ENCODE results near the gene PAXIP1. TPM values are rescaled to one million over a fixed set of nuclear protein-coding genes. Genes with fewer than 3 reads are reported as not detected.

The PAXIP1 gene, protein sequence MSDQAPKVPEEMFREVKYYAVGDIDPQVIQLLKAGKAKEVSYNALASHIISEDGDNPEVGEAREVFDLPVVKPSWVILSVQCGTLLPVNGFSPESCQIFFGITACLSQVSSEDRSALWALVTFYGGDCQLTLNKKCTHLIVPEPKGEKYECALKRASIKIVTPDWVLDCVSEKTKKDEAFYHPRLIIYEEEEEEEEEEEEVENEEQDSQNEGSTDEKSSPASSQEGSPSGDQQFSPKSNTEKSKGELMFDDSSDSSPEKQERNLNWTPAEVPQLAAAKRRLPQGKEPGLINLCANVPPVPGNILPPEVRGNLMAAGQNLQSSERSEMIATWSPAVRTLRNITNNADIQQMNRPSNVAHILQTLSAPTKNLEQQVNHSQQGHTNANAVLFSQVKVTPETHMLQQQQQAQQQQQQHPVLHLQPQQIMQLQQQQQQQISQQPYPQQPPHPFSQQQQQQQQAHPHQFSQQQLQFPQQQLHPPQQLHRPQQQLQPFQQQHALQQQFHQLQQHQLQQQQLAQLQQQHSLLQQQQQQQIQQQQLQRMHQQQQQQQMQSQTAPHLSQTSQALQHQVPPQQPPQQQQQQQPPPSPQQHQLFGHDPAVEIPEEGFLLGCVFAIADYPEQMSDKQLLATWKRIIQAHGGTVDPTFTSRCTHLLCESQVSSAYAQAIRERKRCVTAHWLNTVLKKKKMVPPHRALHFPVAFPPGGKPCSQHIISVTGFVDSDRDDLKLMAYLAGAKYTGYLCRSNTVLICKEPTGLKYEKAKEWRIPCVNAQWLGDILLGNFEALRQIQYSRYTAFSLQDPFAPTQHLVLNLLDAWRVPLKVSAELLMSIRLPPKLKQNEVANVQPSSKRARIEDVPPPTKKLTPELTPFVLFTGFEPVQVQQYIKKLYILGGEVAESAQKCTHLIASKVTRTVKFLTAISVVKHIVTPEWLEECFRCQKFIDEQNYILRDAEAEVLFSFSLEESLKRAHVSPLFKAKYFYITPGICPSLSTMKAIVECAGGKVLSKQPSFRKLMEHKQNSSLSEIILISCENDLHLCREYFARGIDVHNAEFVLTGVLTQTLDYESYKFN
- 4.5 and 7.9 TPM in 2 replicates for total RNA-seq

DNA sequence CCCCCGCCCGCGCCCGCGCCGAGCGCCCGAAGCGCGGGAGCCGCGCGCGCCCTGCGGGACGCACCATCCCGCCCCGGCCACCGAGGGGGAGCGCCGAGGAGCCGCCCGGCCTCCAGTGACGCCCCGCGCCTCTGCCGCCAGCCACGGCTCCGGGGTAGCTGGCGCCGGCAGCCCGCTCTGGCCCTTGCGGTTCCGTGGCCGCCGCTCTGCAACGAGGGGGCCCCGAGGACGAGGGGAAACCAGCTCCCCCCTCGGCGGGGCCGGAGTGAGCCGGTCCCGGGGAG is at the start of gene PAXIP1:
Gene PAXIP1 (minus strand): TSS at position 33 of the 284 bp plus-strand sequence. CDS start 195 bp downstream, outside the sequence.

Other genes starting within 250 kb of the PAXIP1 start
- not detected in 2 replicates for gene HTR5A, start 67.2 kb upstream of the PAXIP1 start, total RNA-seq

All from regular cardiac myocyte (primary cell).